HG02571 (cell line): ENCODE data around the gene GYG1.

Source experiments
- ATAC-seq: cut with Tn5 transposase; IDR thresholded peaks from one replicate; pipeline ENCODE4 v1.9.1; 2021; ENCODE audit warnings: mild to moderate bottlenecking, moderate library complexity; ENCODE audit not compliant: unreplicated experiment

Gene GYG1

GRCh38 chr3:149016669-149017541 is 25.6 kb downstream of the GYG1 start:
- ATAC-seq = no peak

- ATAC-seq = no peak
Observed at GRCh38 chr3:149018247-149018646, 26.9 kb downstream of the GYG1 start.

- no peak for ATAC-seq
Observed at GRCh38 chr3:149019580-149019979, 28.2 kb downstream of the GYG1 start.

- no peak for ATAC-seq
Observed at GRCh38 chr3:149020196-149020838, 29.0 kb downstream of the GYG1 start.

- ATAC-seq = no peak
Observed at GRCh38 chr3:149020839-149021252, 29.5 kb downstream of the GYG1 start.

- ATAC-seq = no peak
Observed at GRCh38 chr3:149021830-149022229, 30.5 kb downstream of the GYG1 start.

- no peak for ATAC-seq
Observed at GRCh38 chr3:149023951-149024350, 32.6 kb downstream of the GYG1 start.

- ATAC-seq = no peak
Observed at GRCh38 chr3:149026718-149027117, 35.4 kb downstream of the GYG1 start.

- no peak for ATAC-seq
Observed at GRCh38 chr3:149031096-149031495, 39.8 kb downstream of the GYG1 start.

- no peak for ATAC-seq
Observed at GRCh38 chr3:149037684-149038083, 46.3 kb downstream of the GYG1 start.

- ATAC-seq = no peak
Observed at GRCh38 chr3:149038322-149038721, 47.0 kb downstream of the GYG1 start.

- peak; percentile 88 for ATAC-seq
Observed at GRCh38 chr3:149042789-149043386, 51.5 kb downstream of the GYG1 start.

GRCh38 chr3:149044339-149045083 is 53.2 kb downstream of the GYG1 start:
- no peak for ATAC-seq

- no peak for ATAC-seq
Observed at GRCh38 chr3:149055575-149055974, 64.2 kb downstream of the GYG1 start.

- ATAC-seq = no peak
Observed at GRCh38 chr3:149058198-149058597, 66.9 kb downstream of the GYG1 start.

- peak; percentile 82 for ATAC-seq
Observed at GRCh38 chr3:149058602-149059001, 67.3 kb downstream of the GYG1 start.

GRCh38 chr3:149061776-149062175 is 70.4 kb downstream of the GYG1 start:
- ATAC-seq = no peak

GRCh38 chr3:149067883-149068282 is 76.5 kb downstream of the GYG1 start:
- no peak for ATAC-seq
